WTC11 (cell line): Measurements from ENCODE around the gene PNPLA4. TPM values are rescaled to one million over a fixed set of nuclear protein-coding genes. Genes with fewer than 3 reads are reported as not detected.

ENCODE experiments used
- ATAC-seq: fragments of 200-7000 bp; cut with Tn5 transposase; 2 replicates; pipeline ENCODE4 v1.10.0; 2021; ENCODE audit warnings: mild to moderate bottlenecking, moderate library complexity
- CTCF ChIA-PET: fragments of 300-600 bp; sonication (Branson Sonifier 250); formaldehyde crosslinking; loops from one replicate; lab custom pipeline; 2021; ENCODE audit warnings: antibody characterized with exemption; lab: Charles Lee
- POLR2A ChIA-PET: fragments of 350-600 bp; sonication (Branson Sonifier 250); formaldehyde crosslinking; loops from one replicate; lab custom pipeline; 2021; ENCODE audit warnings: antibody characterized with exemption; lab: Charles Lee
- DNase-seq: peaks from one replicate; pipeline ENCODE4 v3.0.0; 2021; ENCODE audit warnings: low spot score
- H3K27ac Mint-ChIP-seq: 2 replicates; pipeline ENCODE4 v1.8.0; 2021; ENCODE audit warnings: mixed read lengths
- H3K27me3 Mint-ChIP-seq: 2 replicates; pipeline ENCODE4 v1.8.0; 2021; ENCODE audit warnings: low read depth, mild to moderate bottlenecking, moderate library complexity, mixed read lengths
- H3K36me3 Mint-ChIP-seq: 2 replicates; pipeline ENCODE4 v1.8.0; 2021; ENCODE audit warnings: mixed read lengths
- H3K4me1 Mint-ChIP-seq: 2 replicates; pipeline ENCODE4 v1.8.0; 2022; ENCODE audit warnings: mixed read lengths
- H3K4me3 Mint-ChIP-seq: 2 replicates; pipeline ENCODE4 v1.8.0; 2021; ENCODE audit warnings: mild to moderate bottlenecking, moderate library complexity, mixed read lengths
- H3K9me3 Mint-ChIP-seq: 2 replicates; pipeline ENCODE4 v1.8.0; 2021; ENCODE audit warnings: mixed read lengths
- CREB1 ChIP-seq: sonication (generic); formaldehyde crosslinking; IDR thresholded peaks from 2 replicates; pipeline ENCODE4 v1.8.0; 2023; ENCODE audit warnings: mild to moderate bottlenecking, missing genetic modification reagents
- FOXP1 ChIP-seq: sonication (generic); formaldehyde crosslinking; IDR thresholded peaks from 2 replicates; pipeline ENCODE4 v1.8.0; 2022; ENCODE audit warnings: missing genetic modification reagents, mild to moderate bottlenecking, moderate library complexity, borderline replicate concordance
- GTF2I ChIP-seq: fragments of 250-450 bp; sonication (Bioruptor Pico); conservative IDR thresholded peaks from 2 replicates; pipeline ENCODE4 v1.4.0; 2021; ENCODE audit warnings: mild to moderate bottlenecking
- JUN ChIP-seq: sonication (generic); formaldehyde crosslinking; IDR thresholded peaks from 2 replicates; pipeline ENCODE4 v1.8.0; 2023; ENCODE audit warnings: mild to moderate bottlenecking, missing genetic modification reagents
- KAT7 ChIP-seq: sonication (generic); formaldehyde crosslinking; IDR thresholded peaks from 2 replicates; pipeline ENCODE4 v1.8.1; 2023; ENCODE audit warnings: missing genetic modification reagents, mild to moderate bottlenecking, borderline replicate concordance
- MYBL2 ChIP-seq: sonication (generic); formaldehyde crosslinking; IDR thresholded peaks from 2 replicates; pipeline ENCODE4 v1.8.1; 2023; ENCODE audit warnings: mild to moderate bottlenecking, moderate library complexity, missing genetic modification reagents
- RORB ChIP-seq: fragments of 250-450 bp; sonication (Bioruptor Pico); IDR thresholded peaks from 2 replicates; pipeline ENCODE4 v1.9.0; 2021; ENCODE audit warnings: mild to moderate bottlenecking
- ZBTB21 ChIP-seq: sonication (generic); formaldehyde crosslinking; IDR thresholded peaks from 2 replicates; pipeline ENCODE4 v1.8.1; 2023; ENCODE audit warnings: mild to moderate bottlenecking, missing genetic modification reagents, borderline replicate concordance
- ZNF416 ChIP-seq: fragments of 250-450 bp; sonication (Bioruptor Pico); IDR thresholded peaks from 2 replicates; pipeline ENCODE4 v1.9.0; 2021; ENCODE audit warnings: mild to moderate bottlenecking, inconsistent platforms
- total RNA-seq: library from RNA; stranded (reverse); gene quantifications from 3 replicates; pipeline ENCODE4 v1.2.3, GENCODE V29; 2021
- TF ChIP-seq, protein P1 (sequence below): sonication (generic); formaldehyde crosslinking; IDR thresholded peaks from 2 replicates; pipeline ENCODE4 v1.8.0; 2022; ENCODE audit warnings: mild to moderate bottlenecking, missing genetic modification reagents
- TF ChIP-seq, protein P2 (sequence below): sonication (generic); formaldehyde crosslinking; IDR thresholded peaks from 2 replicates; pipeline ENCODE4 v1.8.0; 2022; ENCODE audit warnings: mild to moderate bottlenecking, missing genetic modification reagents
- TF ChIP-seq, protein P3 (sequence below): fragments of 250-450 bp; sonication (Bioruptor Pico); IDR thresholded peaks from 2 replicates; pipeline ENCODE4 v1.9.0; 2021; ENCODE audit warnings: moderate library complexity, mild to moderate bottlenecking, inconsistent platforms, borderline replicate concordance
- TF ChIP-seq, protein P4 (sequence below): sonication (generic); formaldehyde crosslinking; IDR thresholded peaks from 2 replicates; pipeline ENCODE4 v1.8.0; 2023; ENCODE audit warnings: mild to moderate bottlenecking, missing genetic modification reagents
- TF ChIP-seq, protein P5 (sequence below): sonication (generic); formaldehyde crosslinking; IDR thresholded peaks from 2 replicates; pipeline ENCODE4 v1.8.1; 2022; ENCODE audit warnings: low read depth, missing genetic modification reagents, borderline replicate concordance
- TF ChIP-seq, protein P6 (sequence below): sonication (generic); formaldehyde crosslinking; IDR thresholded peaks from 2 replicates; pipeline ENCODE4 v1.8.0; 2022; ENCODE audit warnings: mild to moderate bottlenecking, missing genetic modification reagents
- TF ChIP-seq, protein P7 (sequence below): fragments of 250-450 bp; sonication (Bioruptor Pico); conservative IDR thresholded peaks from 2 replicates; pipeline ENCODE4 v1.9.0; 2021; ENCODE audit warnings: mild to moderate bottlenecking
- TF ChIP-seq, protein P8 (sequence below): sonication (generic); formaldehyde crosslinking; IDR thresholded peaks from 2 replicates; pipeline ENCODE4 v1.8.1; 2023; ENCODE audit warnings: mild to moderate bottlenecking, missing genetic modification reagents, moderate library complexity
- TF ChIP-seq, protein P9 (sequence below): fragments of 250-450 bp; sonication (Bioruptor Pico); IDR thresholded peaks from 2 replicates; pipeline ENCODE4 v1.8.0; 2021; ENCODE audit warnings: mild to moderate bottlenecking
- TF ChIP-seq, protein P10 (sequence below): sonication (generic); formaldehyde crosslinking; IDR thresholded peaks from 2 replicates; pipeline ENCODE4 v1.8.0; 2023; ENCODE audit warnings: missing genetic modification reagents

Gene PNPLA4
- total RNA-seq, 1 experiment from 2014 or later, result 11.7 TPM

DNA sequence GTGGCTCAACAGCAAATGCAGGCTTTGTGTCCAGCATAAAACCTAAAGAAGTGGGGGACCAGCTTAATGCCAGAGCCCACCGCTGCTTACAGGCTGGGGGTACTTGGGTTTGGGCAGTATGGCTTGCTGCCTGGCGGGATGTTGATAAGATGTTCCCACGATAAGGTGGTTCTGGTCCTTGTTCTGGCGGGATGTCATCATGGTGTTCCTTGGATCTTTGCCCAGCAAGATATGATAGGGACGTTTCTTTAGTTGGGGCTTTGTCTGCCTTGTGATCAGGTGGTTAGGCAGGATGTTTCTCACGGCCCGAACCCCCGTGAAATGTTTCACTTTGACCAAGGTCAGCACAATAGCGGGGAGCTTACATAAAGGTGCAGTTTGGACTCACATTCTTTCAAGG lies 35.3 kb downstream of the PNPLA4 start (continued):
- TF ChIP-seq, protein P1, sequence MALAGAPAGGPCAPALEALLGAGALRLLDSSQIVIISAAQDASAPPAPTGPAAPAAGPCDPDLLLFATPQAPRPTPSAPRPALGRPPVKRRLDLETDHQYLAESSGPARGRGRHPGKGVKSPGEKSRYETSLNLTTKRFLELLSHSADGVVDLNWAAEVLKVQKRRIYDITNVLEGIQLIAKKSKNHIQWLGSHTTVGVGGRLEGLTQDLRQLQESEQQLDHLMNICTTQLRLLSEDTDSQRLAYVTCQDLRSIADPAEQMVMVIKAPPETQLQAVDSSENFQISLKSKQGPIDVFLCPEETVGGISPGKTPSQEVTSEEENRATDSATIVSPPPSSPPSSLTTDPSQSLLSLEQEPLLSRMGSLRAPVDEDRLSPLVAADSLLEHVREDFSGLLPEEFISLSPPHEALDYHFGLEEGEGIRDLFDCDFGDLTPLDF (CRISPR knock-in tag), result no peak
- no peak for TF ChIP-seq JUN (CRISPR knock-in tag)
- TF ChIP-seq GTF2I, result no peak
- no peak for TF ChIP-seq MYBL2 (CRISPR knock-in tag)
- TF ChIP-seq, protein P2, sequence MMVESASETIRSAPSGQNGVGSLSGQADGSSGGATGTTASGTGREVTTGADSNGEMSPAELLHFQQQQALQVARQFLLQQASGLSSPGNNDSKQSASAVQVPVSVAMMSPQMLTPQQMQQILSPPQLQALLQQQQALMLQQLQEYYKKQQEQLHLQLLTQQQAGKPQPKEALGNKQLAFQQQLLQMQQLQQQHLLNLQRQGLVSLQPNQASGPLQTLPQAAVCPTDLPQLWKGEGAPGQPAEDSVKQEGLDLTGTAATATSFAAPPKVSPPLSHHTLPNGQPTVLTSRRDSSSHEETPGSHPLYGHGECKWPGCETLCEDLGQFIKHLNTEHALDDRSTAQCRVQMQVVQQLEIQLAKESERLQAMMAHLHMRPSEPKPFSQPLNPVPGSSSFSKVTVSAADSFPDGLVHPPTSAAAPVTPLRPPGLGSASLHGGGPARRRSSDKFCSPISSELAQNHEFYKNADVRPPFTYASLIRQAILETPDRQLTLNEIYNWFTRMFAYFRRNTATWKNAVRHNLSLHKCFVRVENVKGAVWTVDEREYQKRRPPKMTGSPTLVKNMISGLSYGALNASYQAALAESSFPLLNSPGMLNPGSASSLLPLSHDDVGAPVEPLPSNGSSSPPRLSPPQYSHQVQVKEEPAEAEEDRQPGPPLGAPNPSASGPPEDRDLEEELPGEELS (CRISPR knock-in tag), result no peak
- TF ChIP-seq ZNF416 (CRISPR knock-in tag), result no peak
- TF ChIP-seq, all 79 proteins: peak for 0

DNA sequence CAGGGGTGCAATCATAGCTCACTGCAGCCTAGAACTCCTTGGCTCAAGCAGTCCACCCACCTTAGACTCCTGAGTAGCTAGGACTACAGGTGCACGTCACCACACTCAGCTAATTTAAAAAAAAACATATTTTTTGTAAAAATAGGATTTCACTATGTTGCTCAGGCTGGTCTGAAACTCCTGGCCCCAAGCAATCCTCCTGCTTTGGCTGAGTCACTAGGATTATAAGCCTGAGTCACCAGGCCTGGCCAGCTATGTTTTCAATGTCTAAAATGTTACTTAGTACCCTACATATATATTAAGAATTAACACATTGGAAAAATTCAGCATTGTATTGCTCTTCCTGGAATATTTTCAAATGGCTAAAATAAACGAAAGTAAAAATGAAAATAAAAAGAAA lies 37.5 kb downstream of the PNPLA4 start:
- no peaks in the 10 kb centered on the region for H3K36me3 Mint-ChIP-seq
- ATAC-seq (no peak), DNase-seq (no peak)
- H3K4me3 Mint-ChIP-seq, result no peak overlapping the region
- ChIA-PET POLR2A (no interaction called here), CTCF (no interaction called here)
- H3K4me1 Mint-ChIP-seq, result no peaks in the 10 kb centered on the region
- TF ChIP-seq, protein P3, sequence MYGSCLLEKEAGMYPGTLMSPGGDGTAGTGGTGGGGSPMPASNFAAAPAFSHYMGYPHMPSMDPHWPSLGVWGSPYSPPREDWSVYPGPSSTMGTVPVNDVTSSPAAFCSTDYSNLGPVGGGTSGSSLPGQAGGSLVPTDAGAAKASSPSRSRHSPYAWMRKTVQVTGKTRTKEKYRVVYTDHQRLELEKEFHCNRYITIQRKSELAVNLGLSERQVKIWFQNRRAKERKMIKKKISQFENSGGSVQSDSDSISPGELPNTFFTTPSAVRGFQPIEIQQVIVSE (CRISPR knock-in tag), result no peak
- TF ChIP-seq, protein P4, sequence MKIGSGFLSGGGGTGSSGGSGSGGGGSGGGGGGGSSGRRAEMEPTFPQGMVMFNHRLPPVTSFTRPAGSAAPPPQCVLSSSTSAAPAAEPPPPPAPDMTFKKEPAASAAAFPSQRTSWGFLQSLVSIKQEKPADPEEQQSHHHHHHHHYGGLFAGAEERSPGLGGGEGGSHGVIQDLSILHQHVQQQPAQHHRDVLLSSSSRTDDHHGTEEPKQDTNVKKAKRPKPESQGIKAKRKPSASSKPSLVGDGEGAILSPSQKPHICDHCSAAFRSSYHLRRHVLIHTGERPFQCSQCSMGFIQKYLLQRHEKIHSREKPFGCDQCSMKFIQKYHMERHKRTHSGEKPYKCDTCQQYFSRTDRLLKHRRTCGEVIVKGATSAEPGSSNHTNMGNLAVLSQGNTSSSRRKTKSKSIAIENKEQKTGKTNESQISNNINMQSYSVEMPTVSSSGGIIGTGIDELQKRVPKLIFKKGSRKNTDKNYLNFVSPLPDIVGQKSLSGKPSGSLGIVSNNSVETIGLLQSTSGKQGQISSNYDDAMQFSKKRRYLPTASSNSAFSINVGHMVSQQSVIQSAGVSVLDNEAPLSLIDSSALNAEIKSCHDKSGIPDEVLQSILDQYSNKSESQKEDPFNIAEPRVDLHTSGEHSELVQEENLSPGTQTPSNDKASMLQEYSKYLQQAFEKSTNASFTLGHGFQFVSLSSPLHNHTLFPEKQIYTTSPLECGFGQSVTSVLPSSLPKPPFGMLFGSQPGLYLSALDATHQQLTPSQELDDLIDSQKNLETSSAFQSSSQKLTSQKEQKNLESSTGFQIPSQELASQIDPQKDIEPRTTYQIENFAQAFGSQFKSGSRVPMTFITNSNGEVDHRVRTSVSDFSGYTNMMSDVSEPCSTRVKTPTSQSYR (CRISPR knock-in tag), result no peak
- TF ChIP-seq KAT7, result no peak
- H3K27ac Mint-ChIP-seq, result no peak overlapping the region
- H3K27me3 Mint-ChIP-seq, result no peaks in the 10 kb centered on the region; the same call in 1 of the 2 replicates
- H3K9me3 Mint-ChIP-seq, result 0 out of 2 replicates have a peak, but pooled peaks cover 3% of the 10 kb centered on the region

DNA sequence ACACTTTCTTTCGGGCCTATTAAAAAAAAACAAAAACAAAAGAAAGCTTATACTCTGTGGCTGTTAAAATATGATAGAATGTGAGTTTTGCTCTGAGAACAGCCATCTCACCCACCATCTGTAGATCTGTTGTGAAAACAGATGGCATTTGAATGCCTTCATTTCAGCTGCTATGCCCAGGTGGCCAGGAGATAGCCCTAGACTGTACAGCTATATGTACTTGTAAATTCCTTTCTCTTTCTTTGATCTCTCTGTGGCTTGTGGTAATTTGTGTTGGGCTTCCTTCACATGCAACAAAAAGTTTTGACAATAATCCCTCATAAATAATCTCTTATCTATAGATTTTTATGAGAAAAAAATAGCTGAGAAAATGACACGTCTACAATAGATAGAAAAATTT lies 38.1 kb downstream of the PNPLA4 start:
- CTCF ChIA-PET, result no interaction called here
- ATAC-seq, result no peak
- Mint-ChIP-seq H3K4me1 (no peaks in the 10 kb centered on the region), H3K27me3 (no peaks in the 10 kb centered on the region; the same call in 1 of the 2 replicates), H3K4me3 (no peak overlapping the region), H3K27ac (no peak overlapping the region), H3K9me3 (0 out of 2 replicates have a peak, but pooled peaks cover 3% of the 10 kb centered on the region), H3K36me3 (no peaks in the 10 kb centered on the region)
- POLR2A ChIA-PET, result no interaction called here
- no peak for DNase-seq
- TF ChIP-seq, protein P5, sequence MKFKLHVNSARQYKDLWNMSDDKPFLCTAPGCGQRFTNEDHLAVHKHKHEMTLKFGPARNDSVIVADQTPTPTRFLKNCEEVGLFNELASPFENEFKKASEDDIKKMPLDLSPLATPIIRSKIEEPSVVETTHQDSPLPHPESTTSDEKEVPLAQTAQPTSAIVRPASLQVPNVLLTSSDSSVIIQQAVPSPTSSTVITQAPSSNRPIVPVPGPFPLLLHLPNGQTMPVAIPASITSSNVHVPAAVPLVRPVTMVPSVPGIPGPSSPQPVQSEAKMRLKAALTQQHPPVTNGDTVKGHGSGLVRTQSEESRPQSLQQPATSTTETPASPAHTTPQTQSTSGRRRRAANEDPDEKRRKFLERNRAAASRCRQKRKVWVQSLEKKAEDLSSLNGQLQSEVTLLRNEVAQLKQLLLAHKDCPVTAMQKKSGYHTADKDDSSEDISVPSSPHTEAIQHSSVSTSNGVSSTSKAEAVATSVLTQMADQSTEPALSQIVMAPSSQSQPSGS (CRISPR knock-in tag), result no peak
- TF ChIP-seq, protein P6, sequence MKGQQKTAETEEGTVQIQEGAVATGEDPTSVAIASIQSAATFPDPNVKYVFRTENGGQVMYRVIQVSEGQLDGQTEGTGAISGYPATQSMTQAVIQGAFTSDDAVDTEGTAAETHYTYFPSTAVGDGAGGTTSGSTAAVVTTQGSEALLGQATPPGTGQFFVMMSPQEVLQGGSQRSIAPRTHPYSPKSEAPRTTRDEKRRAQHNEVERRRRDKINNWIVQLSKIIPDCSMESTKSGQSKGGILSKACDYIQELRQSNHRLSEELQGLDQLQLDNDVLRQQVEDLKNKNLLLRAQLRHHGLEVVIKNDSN (CRISPR knock-in tag), result no peak
- no peak for TF ChIP-seq ZBTB21 (CRISPR knock-in tag)
- TF ChIP-seq, protein P7, sequence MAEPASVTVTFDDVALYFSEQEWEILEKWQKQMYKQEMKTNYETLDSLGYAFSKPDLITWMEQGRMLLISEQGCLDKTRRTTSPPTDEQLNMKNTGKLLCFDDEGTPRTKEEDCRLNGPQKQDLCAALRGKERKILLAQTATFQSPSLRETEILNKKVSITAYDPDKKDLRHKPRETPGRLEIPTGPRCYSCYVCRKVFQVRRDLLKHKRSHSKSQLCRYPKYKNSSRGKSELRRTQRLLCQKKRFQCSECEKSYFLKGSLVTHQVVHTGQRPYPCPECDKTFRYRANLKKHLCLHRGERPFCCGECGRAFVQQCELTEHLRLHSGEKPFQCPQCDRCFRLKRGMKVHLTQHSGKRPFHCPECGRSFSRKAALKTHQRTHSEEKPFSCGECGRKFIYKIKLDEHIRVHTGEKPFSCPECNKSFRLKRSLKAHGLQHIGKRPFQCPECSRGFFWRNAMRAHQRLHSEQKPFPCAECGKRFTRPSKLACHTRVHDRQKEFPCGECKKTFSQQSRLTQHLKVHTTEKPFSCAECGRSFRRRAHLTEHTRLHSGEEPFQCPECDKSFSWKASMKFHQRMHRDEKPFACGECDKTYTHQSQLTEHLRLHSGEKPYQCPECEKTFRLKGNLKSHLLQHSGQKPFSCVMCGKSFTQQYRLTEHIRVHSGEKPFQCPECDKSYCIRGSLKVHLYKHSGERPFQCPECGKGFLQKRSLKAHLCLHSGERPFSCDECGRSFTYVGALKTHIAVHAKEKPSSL (CRISPR knock-in tag), result no peak
- TF ChIP-seq, protein P8, sequence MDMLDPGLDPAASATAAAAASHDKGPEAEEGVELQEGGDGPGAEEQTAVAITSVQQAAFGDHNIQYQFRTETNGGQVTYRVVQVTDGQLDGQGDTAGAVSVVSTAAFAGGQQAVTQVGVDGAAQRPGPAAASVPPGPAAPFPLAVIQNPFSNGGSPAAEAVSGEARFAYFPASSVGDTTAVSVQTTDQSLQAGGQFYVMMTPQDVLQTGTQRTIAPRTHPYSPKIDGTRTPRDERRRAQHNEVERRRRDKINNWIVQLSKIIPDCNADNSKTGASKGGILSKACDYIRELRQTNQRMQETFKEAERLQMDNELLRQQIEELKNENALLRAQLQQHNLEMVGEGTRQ (CRISPR knock-in tag), result no peak
- TF ChIP-seq CREB1 (CRISPR knock-in tag), result no peak
- TF ChIP-seq, protein P9, sequence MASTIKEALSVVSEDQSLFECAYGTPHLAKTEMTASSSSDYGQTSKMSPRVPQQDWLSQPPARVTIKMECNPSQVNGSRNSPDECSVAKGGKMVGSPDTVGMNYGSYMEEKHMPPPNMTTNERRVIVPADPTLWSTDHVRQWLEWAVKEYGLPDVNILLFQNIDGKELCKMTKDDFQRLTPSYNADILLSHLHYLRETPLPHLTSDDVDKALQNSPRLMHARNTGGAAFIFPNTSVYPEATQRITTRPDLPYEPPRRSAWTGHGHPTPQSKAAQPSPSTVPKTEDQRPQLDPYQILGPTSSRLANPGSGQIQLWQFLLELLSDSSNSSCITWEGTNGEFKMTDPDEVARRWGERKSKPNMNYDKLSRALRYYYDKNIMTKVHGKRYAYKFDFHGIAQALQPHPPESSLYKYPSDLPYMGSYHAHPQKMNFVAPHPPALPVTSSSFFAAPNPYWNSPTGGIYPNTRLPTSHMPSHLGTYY, result no peak
- TF ChIP-seq FOXP1 (CRISPR knock-in tag), result no peak
- no peak for TF ChIP-seq RORB (CRISPR knock-in tag)
- TF ChIP-seq, protein P10, sequence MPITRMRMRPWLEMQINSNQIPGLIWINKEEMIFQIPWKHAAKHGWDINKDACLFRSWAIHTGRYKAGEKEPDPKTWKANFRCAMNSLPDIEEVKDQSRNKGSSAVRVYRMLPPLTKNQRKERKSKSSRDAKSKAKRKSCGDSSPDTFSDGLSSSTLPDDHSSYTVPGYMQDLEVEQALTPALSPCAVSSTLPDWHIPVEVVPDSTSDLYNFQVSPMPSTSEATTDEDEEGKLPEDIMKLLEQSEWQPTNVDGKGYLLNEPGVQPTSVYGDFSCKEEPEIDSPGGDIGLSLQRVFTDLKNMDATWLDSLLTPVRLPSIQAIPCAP, result no peak
